NCI-H1694 (cell line): Measurements from ENCODE around the gene AKR1C3.
"Not testable (repeated sequence)": the region's sequence is repeated elsewhere in the genome, so short reads cannot be mapped to it uniquely, and the experiment has no call there.

Experiments
- DNase-seq: peaks from one replicate; lab custom pipeline; 2025; lab: John Stamatoyannopoulos, UW

Gene AKR1C3

GRCh38 chr10:5088703-5089261, 5.4 kb upstream of the AKR1C3 start:
- no peak for DNase-seq

GRCh38 chr10:5089865-5090264, 4.3 kb upstream of the AKR1C3 start:
- peak; percentile 6 for DNase-seq

GRCh38 chr10:5090551-5090950, 3.7 kb upstream of the AKR1C3 start:
- DNase-seq = no peak

- DNase-seq = no peak
Measured at GRCh38 chr10:5091196-5091595, 3.0 kb upstream of the AKR1C3 start.

GRCh38 chr10:5092375-5092774, 1.8 kb upstream of the AKR1C3 start:
- no peak for DNase-seq

GRCh38 chr10:5092848-5093790, 1.1 kb upstream of the AKR1C3 start:
- no peak for DNase-seq

GRCh38 chr10:5095687-5096086, 1.5 kb downstream of the AKR1C3 start:
- DNase-seq = no peak

GRCh38 chr10:5096108-5096507, 1.9 kb downstream of the AKR1C3 start:
- DNase-seq = no peak

GRCh38 chr10:5102479-5102878, 8.3 kb downstream of the AKR1C3 start:
- DNase-seq = not testable (repeated sequence)

- DNase-seq = no peak
Measured at GRCh38 chr10:5103481-5103880, 9.3 kb downstream of the AKR1C3 start.

- DNase-seq = no peak
Measured at GRCh38 chr10:5105626-5106025, 11.4 kb downstream of the AKR1C3 start.

- no peak for DNase-seq
Measured at GRCh38 chr10:5106553-5106952, 12.3 kb downstream of the AKR1C3 start.

- no peak for DNase-seq
Measured at GRCh38 chr10:5107860-5108526, 13.8 kb downstream of the AKR1C3 start.

GRCh38 chr10:5108658-5109416, 14.6 kb downstream of the AKR1C3 start:
- no peak for DNase-seq

- not testable (repeated sequence) for DNase-seq
Measured at GRCh38 chr10:5109861-5110260, 15.6 kb downstream of the AKR1C3 start.

GRCh38 chr10:5116621-5117020, 22.4 kb downstream of the AKR1C3 start:
- no peak for DNase-seq

- DNase-seq = no peak
Measured at GRCh38 chr10:5117026-5117425, 22.8 kb downstream of the AKR1C3 start.

GRCh38 chr10:5119997-5120396, 25.8 kb downstream of the AKR1C3 start:
- DNase-seq = not testable (repeated sequence)

GRCh38 chr10:5123886-5124285, 29.7 kb downstream of the AKR1C3 start:
- DNase-seq = no peak

- DNase-seq = no peak
Measured at GRCh38 chr10:5125315-5126044, 31.3 kb downstream of the AKR1C3 start.

- no peak for DNase-seq
Measured at GRCh38 chr10:5135581-5135980, 41.4 kb downstream of the AKR1C3 start.
